ENCODE measurements around the gene ATP5PB.

DNA sequence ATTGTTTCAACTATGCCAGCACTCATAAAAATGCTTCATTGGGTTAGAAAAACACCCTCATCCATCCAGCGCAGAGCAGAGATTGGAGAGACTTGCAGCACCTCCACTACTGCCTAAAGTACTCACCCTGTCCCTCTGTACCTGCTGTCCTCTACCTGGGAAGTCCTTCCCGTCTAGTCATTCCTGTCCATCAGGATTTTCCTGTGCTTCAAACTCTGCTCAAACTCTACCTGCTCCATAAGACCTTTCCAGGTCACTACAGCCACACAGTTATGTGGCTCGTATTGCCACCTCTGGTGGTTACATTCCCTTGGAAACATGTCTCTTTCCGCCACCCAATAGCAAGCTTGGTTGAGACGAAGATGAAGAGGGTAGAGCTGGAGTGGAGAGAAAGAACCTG lies 28.9 kb upstream of the ATP5PB start:
- TF ChIP-seq, protein P1, sequence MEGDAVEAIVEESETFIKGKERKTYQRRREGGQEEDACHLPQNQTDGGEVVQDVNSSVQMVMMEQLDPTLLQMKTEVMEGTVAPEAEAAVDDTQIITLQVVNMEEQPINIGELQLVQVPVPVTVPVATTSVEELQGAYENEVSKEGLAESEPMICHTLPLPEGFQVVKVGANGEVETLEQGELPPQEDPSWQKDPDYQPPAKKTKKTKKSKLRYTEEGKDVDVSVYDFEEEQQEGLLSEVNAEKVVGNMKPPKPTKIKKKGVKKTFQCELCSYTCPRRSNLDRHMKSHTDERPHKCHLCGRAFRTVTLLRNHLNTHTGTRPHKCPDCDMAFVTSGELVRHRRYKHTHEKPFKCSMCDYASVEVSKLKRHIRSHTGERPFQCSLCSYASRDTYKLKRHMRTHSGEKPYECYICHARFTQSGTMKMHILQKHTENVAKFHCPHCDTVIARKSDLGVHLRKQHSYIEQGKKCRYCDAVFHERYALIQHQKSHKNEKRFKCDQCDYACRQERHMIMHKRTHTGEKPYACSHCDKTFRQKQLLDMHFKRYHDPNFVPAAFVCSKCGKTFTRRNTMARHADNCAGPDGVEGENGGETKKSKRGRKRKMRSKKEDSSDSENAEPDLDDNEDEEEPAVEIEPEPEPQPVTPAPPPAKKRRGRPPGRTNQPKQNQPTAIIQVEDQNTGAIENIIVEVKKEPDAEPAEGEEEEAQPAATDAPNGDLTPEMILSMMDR (IDR thresholded peaks at IDR 0.05; ENCODE audit: low read depth, low read length, missing input control): no peak
- TF ChIP-seq, protein P2, sequence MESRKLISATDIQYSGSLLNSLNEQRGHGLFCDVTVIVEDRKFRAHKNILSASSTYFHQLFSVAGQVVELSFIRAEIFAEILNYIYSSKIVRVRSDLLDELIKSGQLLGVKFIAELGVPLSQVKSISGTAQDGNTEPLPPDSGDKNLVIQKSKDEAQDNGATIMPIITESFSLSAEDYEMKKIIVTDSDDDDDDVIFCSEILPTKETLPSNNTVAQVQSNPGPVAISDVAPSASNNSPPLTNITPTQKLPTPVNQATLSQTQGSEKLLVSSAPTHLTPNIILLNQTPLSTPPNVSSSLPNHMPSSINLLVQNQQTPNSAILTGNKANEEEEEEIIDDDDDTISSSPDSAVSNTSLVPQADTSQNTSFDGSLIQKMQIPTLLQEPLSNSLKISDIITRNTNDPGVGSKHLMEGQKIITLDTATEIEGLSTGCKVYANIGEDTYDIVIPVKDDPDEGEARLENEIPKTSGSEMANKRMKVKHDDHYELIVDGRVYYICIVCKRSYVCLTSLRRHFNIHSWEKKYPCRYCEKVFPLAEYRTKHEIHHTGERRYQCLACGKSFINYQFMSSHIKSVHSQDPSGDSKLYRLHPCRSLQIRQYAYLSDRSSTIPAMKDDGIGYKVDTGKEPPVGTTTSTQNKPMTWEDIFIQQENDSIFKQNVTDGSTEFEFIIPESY (IDR thresholded peaks at IDR 0.05): no peak
- TF ChIP-seq NR2F2 (IDR thresholded peaks at IDR 0.05) (no peak), SP1 (IDR thresholded peaks at IDR 0.05) (no peak)
- TF ChIP-seq, protein P3, sequence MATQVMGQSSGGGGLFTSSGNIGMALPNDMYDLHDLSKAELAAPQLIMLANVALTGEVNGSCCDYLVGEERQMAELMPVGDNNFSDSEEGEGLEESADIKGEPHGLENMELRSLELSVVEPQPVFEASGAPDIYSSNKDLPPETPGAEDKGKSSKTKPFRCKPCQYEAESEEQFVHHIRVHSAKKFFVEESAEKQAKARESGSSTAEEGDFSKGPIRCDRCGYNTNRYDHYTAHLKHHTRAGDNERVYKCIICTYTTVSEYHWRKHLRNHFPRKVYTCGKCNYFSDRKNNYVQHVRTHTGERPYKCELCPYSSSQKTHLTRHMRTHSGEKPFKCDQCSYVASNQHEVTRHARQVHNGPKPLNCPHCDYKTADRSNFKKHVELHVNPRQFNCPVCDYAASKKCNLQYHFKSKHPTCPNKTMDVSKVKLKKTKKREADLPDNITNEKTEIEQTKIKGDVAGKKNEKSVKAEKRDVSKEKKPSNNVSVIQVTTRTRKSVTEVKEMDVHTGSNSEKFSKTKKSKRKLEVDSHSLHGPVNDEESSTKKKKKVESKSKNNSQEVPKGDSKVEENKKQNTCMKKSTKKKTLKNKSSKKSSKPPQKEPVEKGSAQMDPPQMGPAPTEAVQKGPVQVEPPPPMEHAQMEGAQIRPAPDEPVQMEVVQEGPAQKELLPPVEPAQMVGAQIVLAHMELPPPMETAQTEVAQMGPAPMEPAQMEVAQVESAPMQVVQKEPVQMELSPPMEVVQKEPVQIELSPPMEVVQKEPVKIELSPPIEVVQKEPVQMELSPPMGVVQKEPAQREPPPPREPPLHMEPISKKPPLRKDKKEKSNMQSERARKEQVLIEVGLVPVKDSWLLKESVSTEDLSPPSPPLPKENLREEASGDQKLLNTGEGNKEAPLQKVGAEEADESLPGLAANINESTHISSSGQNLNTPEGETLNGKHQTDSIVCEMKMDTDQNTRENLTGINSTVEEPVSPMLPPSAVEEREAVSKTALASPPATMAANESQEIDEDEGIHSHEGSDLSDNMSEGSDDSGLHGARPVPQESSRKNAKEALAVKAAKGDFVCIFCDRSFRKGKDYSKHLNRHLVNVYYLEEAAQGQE (IDR thresholded peaks at IDR 0.05): no peak
